Ammon's horn (tissue), 1 donor: ENCODE measurements around the gene ASB2.

Experiments
- DNase-seq: peaks from one replicate; pipeline ENCODE4 v3.0.0-alpha.2; 2016; ENCODE audit warnings: low spot score

ASB2 gene

DNA sequence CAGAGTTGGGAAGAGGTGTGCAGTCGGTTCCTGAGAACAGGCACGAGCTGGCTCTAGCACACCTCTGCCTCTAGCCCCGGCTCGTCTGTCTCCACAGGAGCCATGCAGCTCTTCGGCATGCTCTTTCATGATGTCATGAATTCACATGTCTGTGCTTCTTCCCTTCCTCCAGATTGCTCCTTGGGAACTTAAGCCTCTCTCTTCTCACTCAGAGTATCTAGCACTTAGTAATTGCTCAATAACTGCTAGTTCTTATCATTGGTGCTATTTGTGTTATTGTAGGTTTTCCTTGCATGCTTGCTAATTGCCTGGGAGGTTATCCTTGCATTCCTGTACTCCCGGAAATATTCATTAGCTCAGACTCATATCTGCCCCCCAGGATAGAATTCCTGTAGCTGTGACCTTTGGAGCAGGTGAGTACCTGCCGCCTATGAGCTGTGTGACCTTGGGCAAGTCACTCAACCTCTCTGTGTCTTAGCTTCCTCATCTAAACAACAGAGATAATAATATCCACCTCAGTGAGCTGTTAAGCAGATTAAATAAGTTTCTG, 29.8 kb downstream of the ASB2 start:
- DNase-seq, result no peak

DNA sequence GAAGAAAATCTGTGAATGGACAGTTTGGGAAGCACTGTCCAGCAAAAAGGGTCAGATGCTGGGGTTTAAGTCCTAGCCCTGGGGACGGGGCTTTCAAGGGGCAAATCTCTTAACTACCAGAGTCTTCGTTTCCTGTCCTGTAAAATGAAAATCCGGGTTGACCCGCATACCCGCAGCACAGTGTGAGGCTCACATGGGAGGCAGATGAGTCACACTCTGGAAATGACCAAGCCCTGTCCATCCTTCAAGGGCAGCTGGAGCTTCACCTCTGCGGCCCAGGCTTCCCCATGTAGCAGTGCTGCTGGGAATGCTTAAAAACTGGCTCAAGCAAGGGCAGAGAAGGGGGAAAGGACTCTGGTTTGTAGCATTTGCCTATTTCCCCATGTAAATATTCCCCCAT, 30.3 kb downstream of the ASB2 start:
- DNase-seq, result no peak

- DNase-seq, result no peak
These were observed 31.3 kb downstream of the ASB2 start for GRCh38 chr14:93945070-93945399.

DNA sequence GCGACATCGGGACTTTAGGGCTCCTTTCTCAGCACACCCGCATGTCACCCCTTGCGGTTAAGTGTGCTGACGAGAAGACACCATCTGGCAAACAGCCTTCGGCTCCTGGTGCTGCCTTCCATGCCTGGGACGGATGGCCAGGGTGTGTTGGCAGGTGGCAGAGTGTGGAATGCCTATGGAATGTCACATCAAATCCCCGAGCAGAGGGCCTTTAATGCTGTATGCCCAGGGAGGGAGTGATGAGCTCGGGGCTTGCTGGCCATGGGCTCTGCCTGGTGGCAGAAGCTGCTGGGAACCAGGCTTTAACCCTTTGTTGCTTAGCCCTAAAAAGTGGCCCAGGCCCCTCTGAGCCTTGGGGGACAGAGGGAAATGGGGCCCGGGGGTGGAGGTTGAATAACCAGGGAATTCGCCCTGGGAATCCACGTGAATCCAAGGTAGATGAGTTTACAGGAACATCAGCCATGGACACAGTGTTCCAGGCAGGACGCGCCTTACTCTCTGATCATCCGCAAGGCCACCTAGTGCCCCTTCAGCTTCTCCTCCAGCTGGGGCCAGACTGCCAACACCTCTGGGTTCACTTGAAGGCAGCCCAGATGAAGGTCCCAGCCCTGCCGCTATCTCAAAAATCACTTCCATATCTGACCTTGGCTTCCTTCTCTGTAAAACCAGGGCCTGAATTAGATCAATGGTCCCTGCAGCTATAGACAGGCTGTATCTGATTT, 31.9 kb downstream of the ASB2 start:
- no peak for DNase-seq

GRCh38 chr14:93943930-93944329, 32.4 kb downstream of the ASB2 start:
- DNase-seq, result no peak

DNA sequence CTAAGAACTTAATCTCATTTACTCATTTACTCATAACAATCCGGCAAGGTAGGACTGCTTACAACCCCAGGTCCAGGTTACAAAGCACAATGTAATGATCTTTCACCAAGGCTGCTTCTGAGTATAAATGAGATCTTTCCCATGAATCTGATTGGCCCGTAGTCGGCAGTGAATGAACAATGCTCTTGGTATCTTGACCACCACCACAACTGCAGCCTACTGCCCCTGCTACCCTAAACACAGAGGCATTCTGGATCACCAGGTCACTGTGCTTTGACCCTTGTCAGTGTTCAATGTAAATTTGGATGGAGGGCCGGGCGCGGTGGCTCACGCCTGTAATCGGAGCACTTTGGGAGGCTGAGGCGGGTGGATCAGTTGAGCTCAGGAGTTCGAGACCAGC, 33.3 kb downstream of the ASB2 start:
- no peak for DNase-seq

DNA sequence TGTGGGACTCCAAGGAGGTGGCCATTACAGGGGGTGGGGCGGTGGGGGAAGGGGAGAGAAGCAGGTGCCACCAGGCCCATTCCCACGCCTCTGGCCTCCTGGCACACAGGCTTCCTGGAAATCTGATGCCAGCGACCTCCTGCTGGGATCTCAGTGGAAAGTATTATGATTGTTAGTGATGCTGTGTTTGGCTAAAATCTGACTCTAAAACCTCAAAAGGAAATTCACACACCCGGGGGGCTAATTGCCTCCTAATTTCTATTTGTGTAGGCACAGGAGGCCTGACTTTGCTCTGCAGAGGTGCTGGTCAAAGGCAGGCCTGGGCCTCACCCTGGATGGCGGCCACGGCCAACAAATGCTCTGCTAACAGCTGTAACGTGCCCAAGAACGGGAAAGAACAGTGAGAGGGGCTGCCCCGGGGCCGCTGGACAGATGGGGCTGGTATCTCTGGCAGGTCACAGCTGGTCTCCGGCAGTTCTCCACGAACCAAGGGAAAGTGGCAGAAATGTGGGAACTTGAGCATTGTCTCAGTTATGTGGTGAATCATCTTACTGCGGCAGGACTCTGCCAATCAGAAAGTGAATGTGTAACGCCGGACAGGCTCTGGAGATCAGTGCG, 35.0 kb downstream of the ASB2 start:
- DNase-seq, result no peak

DNA sequence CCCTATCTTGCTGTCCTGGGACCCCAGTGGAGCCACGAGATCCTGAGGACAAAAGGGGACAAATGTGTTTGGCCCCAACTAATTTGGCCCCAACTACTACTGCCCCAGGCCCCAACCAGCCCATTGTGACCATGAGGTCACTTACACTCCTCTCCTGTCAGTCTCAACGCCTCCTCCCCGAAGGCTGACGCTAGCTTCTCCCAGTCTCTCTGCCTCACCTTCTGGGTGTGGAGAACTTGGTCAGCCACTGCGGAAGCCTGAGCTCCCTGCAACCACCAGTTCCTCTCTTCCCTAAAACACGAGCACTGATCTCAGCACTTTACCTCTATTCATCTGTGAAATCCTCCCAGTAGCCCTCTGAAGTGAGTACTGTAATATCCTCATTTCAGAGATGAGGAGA, 35.9 kb downstream of the ASB2 start:
- no peak for DNase-seq

DNA sequence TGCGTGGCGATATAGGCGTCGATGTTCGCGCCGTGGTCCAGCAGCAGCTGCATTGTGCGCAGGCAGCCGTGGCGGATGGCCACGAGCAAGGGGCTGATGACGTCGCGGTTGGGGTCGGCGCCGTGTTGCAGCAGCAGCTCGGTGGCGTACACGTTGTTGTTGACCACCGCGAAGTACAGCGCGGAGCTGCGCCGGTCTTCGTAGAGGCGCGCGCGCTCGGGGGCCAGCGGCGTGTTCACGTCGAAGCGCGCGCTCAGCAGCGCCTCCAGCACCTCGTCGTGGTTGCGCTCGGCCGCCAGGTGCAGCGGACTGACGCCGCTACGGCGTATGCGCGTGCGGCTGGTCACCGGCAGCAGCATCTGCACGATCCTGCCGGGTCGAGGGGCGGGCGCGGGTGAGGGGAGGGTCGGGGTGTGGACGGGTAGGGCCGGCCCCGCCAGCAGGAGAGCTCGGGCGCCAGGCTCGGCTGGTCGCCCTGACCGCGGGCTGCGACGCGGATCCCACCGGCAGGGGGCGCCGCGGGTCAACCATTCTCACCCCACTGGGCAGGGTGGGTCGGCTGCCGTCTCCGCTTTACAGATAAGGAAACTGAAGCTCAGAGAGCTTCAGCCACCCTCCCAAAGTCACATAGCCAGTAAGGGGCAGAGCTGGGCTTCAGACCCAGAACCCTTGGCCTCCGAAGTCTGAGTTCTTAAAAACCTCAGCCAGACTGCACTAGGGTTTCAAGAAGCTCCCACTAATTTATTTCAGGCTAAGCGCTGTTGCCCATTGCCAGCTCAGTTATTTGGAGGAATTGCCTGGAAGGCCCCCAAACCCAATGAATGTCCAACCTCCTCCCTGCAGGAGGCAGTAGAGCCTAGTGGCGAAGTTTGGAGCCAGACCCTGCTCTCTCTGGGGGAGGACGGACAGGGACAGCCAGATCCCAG, 36.8 kb downstream of the ASB2 start:
- DNase-seq, result peak; percentile 73

GRCh38 chr14:93938751-93939303, 37.5 kb downstream of the ASB2 start:
- DNase-seq, result no peak

GRCh38 chr14:93937519-93937918, 38.9 kb downstream of the ASB2 start:
- DNase-seq, result no peak

DNA sequence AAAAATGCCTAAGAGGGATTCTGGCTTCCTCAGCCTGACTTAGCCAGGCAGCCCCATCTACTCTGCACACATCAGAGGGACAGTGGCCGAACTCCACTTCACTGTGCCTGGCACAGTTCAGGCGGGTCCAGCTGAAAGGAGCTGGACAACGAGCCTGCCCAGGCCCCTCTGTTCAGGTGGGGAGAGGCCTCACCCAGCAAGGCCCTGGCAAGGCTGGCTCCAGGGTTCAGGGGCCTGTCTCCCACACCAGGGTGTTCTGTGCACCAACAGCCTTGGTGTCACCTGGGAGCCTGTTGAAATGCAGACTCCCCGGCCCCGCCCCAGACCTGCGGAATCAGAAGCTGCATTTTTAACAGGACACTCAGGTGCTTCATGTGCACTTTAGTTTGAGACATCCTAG, 39.4 kb downstream of the ASB2 start:
- no peak for DNase-seq

DNA sequence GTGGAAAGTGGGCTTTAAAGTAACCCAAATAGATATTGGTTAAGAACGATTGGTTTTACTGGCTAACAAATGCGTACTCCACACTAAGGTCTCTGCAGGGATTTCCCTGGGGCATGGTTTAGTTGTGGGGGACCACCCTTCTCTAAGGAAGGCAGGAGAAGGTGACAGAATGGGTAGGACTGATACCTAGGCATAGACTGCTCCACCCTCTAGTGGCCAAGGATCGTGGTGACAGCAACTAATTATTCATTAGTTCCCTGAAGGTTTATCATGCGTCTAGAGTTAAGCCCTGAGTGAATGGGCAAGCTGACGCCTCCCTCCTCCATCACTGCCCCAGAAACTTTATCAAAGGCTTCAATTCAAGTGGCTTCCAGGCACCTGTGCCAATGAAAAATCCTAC, 40.1 kb downstream of the ASB2 start:
- DNase-seq, result no peak

DNA sequence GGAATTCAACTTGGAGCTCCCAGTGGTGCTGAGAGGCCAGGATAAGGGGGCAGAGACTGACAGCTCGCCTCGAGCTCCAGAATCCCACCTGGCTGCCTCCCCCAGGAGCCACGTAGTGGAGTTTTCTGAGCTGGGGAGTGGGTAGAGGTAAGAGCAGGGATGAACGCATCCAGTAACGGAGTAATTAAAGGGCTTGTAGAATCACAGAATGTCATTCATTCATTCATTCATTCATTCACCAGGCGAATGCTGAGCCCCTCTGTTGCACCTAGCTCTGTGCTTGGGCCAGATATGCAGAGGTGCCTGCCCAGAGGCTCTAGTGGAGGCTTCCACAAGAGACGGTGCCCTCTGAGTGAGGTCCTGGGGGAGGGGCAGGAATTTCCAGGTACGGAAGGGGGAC, 41.2 kb downstream of the ASB2 start:
- DNase-seq, result no peak

GRCh38 chr14:93932642-93933041, 43.7 kb downstream of the ASB2 start:
- no peak for DNase-seq

DNA sequence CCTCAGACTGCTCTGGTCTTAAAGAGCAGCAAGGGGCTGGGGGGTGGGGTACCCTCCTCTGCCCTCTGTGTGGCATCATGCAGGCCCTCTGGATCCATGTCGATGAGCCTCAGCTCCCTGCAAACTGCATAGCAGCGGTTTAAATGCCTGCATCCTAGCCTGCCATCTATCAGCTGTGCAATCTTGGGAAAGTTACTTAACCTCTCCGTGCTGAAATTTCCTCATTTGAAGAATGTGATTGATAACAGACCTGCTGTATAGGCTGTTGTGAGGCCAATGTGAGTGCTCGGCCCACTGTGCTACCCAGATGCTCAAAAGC, 45.4 kb downstream of the ASB2 start:
- no peak for DNase-seq

- DNase-seq, result no peak
These were observed 45.9 kb downstream of the ASB2 start for GRCh38 chr14:93930296-93930988.

GRCh38 chr14:93929657-93930056, 46.7 kb downstream of the ASB2 start:
- DNase-seq, result no peak

- no peak for DNase-seq
These were observed 47.3 kb downstream of the ASB2 start for GRCh38 chr14:93929048-93929535.

DNA sequence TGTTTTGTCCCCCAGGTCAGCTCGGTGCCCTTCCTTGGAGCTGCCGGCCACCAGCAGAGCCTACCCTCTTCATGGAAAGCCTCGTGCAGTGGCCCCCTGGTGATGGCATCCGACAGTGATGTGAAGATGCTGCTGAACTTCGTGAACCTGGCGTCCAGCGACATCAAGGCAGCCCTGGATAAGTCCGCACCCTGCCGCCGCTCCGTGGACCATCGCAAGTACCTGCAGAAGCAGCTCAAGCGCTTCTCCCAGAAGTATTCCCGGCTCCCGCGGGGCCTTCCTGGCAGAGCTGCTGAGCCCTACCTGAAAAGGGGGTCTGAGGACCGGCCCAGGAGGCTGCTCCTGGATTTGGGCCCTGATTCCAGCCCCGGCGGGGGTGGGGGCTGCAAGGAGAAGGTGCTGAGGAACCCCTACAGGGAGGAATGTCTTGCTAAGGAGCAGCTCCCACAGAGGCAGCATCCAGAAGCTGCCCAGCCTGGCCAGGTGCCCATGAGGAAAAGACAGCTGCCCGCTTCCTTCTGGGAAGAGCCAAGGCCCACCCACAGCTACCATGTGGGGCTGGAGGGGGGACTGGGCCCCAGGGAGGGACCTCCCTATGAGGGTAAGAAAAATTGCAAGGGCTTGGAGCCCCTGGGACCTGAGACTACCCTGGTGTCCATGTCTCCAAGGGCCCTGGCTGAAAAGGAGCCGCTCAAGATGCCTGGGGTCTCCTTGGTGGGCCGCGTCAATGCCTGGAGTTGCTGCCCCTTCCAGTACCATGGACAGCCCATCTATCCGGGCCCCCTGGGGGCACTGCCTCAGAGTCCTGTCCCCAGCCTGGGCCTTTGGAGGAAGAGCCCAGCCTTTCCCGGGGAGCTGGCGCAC, 48.0 kb downstream of the ASB2 start:
- no peak for DNase-seq

- DNase-seq, result no peak
These were observed 48.6 kb downstream of the ASB2 start for GRCh38 chr14:93927800-93928145.
